Activated CD4-positive, alpha-beta T cell treated with anti-CD3 and anti-CD28 coated beads, Interleukin-10, Interleukin-2, amounts not matched to agents 100 ng/mL and 50 ng/mL, durations not matched to agents 16 hours and 8 hours (primary cell): ENCODE measurements around the gene MYOZ3.
A peak's percentile ranks its signal among the peaks of the same experiment; 100 is the strongest.

Experiments
- DNase-seq: peaks from one replicate; pipeline ENCODE4 v3.0.0-alpha.2; 2020

The MYOZ3 gene

GRCh38 chr5:150644058-150644457 lies 17.0 kb upstream of the MYOZ3 start:
- DNase-seq: no peak

DNA sequence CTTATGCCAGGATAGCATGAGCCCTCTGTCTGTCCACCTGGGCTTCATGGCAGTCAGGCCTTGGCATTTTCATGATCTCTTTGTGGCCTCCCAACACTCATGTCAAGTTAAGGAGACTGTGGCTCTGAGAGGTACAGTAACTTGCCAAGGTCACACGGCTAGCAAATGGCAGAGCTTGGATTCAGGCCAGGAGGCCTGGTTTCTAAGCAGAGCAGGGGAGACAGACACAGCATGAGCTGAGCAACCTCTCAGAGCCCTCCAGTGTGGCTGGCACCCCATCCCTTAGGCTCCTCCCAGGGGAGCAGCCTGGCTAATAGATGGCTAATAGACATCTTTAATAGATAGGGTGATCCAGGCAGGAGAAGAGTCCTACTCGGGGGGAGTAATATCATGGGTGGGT lies 16.5 kb upstream of the MYOZ3 start:
- DNase-seq: no peak

- no peak for DNase-seq
Observed at GRCh38 chr5:150645070-150645700, 15.9 kb upstream of the MYOZ3 start.

- DNase-seq: no peak
Observed at GRCh38 chr5:150647275-150648251, 13.5 kb upstream of the MYOZ3 start.

GRCh38 chr5:150648294-150649107 lies 12.6 kb upstream of the MYOZ3 start:
- DNase-seq: no peak

- DNase-seq: no peak
Observed at GRCh38 chr5:150649108-150650020, 11.7 kb upstream of the MYOZ3 start.

- DNase-seq: no peak
Observed at GRCh38 chr5:150650021-150651006, 10.7 kb upstream of the MYOZ3 start.

GRCh38 chr5:150651382-150651781 lies 9.7 kb upstream of the MYOZ3 start:
- no peak for DNase-seq

DNA sequence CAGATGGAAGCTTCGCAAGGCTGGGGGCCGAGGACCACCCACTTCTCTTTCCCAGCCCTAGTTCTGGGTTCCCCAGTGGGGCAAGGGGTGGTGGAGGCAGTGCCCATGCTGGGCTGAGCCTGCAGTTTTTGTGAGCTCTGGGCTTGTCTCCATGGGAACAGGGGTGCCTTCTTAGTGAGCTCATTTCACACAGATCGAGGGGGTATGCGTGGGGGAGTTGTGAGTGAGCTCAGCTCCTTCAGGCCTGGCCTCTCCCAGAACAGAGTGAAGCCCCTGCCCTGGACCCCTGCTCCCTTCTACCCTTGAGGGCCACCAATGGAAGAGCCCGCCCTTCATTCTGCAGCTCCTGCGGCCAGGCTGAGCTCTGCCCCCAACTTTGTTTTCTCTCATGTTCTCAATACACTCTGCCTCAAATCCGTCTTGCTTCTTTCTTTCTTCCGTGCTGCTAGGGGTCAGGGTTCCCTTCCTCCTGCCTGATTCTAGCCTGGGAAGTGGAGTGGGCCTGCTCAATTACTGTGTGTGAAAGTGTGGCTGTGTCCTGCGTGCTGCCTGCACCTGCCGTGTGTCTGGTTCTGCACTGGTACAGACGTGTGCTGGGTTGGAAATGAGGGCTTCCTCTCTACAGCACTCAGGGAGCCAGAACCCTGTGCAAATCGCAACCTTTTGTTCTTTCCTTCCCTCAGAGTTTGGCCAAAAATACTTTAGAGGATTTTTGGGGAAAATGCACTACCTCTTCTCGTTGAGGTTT lies 9.0 kb upstream of the MYOZ3 start:
- DNase-seq: no peak

GRCh38 chr5:150653145-150653761 lies 7.8 kb upstream of the MYOZ3 start:
- no peak for DNase-seq

DNA sequence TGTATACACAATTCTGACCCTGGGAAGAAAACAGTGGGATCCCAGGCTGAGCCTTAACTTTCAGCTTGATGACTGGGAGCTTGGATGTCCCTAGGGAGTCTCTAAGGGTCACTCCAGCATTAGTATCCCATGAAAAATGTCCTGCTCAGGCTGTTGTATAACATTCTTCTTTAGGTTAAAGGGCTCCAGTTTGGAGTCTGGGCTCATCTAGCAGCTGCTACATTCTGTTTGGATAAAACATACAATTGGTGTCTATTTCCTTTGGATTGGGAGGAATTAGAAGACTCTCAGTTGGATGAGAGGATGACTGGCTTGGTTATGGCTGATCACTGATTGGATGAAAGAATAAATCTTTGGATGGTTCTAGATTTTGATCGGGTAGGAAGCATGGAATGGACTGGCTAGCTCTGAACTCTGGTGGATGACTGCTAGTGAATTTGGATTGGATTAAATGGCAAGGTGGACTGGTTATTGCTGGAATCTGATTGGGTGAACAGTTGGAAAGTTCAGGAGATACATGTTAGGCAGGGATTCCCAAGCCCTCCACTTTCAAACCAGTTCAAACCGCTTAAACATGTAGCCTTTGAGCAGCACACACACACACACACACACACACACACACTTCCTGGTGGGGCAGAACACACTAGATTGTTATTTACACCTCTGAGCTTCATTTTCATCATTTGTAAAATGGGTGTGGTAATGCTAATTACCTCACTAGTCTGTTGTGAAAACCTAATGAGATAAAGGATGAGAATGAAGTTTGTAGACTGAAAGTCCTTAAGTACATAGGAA lies 7.1 kb upstream of the MYOZ3 start:
- DNase-seq: no peak

- DNase-seq: no peak
Observed at GRCh38 chr5:150655221-150655620, 5.8 kb upstream of the MYOZ3 start.

GRCh38 chr5:150656191-150657132 lies 4.6 kb upstream of the MYOZ3 start:
- DNase-seq: peak; percentile 83

GRCh38 chr5:150658121-150658520 lies 2.9 kb upstream of the MYOZ3 start:
- DNase-seq: no peak

DNA sequence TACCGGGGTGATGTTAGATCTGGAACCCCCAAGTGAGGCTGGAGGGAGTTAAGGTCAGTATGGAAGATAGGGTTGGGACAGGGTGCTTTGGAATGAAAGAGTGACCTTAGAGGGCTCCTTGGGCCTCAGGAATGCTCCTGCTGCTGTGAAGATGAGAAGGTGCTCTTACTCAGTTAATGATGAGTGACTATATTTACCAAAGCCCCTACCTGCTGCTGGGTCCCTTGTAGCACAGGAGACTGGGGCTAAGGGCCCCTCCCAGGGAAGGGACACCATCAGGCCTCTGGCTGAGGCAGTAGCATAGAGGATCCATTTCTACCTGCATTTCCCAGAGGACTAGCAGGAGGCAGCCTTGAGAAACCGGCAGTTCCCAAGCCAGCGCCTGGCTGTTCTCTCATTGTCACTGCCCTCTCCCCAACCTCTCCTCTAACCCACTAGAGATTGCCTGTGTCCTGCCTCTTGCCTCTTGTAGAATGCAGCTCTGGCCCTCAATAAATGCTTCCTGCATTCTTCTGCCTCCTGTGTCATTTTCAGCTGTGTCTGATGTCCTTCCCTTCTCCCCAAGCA lies 2.3 kb upstream of the MYOZ3 start:
- no peak for DNase-seq

- no peak for DNase-seq
Observed at GRCh38 chr5:150659360-150660107, 1.5 kb upstream of the MYOZ3 start.
